Stimulated activated CD4-positive, alpha-beta T cell treated with anti-CD3 and anti-CD28 coated beads, Interleukin-12 subunit alpha, Interleukin-12 subunit beta, amount 100 ng/mL, for 4 hours (primary cell): ENCODE results near the gene GPR157.
"Not testable (repeated sequence)": the region's sequence is repeated elsewhere in the genome, so short reads cannot be mapped to it uniquely, and the experiment has no call there.

Experiments used
- DNase-seq: peaks from one replicate; pipeline ENCODE4 v3.0.0-alpha.2; 2020

GPR157 gene

DNA sequence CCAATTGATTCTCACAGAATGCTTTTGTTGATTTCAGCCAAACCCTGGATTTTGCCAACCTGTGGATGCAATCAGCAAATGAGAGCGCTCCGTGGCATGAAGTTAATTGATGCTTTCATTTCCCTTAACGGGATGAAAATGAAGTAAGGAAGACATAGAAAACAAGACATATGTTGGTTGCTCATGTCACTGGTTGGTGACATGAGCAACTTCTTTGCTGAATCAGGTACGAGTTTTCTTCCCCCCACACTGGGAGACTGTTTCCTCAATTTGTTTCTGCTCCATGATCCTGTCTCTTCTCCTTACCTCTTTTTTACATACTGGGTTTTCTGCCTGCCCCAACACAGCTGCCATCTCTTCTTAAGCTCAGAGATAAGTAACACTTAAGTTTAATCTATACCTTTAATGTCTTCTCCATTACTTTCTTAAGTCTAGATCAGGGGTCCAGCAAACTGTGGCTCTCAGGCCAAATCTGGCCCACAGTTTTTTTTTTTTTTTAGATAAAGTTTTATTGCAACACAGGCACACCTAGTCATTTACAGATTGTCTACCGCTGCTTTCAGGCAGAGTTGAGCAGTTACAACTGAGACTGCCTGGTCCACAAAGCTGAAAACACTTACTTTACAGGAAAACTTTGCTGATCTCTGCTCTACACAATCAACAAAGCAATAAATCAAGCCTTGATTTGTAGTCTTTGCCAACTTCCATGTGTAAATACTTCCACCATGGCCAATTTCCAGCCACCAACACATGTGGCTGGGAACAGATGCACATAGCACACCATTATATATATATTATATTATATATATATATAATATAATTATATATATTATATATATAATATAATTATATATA lies 13.3 kb downstream of the GPR157 start:
- no peak for DNase-seq

- DNase-seq, result no peak
Measured at GRCh38 chr1:9112961-9113880, 15.7 kb downstream of the GPR157 start.

DNA sequence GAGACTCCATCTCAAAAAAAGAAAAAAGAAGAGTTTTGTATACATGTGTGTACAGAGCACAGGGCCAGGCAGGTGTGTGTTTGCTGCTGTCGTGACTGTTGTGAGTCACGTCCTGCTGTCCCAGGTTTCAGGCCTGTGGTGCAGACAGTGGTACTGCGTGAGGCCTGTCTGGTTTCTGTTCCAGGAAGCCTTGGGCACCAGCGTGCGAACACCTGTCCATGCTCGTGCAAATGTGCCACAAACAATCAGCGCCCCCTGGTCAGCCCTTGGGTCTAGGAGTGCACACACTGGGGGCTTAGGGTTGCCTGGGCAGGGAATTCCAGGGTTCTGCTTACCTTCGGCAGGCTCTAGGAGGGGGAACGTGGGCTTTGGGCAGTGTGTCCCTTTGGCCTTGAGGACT lies 16.9 kb downstream of the GPR157 start:
- DNase-seq, result no peak

GRCh38 chr1:9111357-9111691 lies 17.6 kb downstream of the GPR157 start:
- DNase-seq, result no peak

DNA sequence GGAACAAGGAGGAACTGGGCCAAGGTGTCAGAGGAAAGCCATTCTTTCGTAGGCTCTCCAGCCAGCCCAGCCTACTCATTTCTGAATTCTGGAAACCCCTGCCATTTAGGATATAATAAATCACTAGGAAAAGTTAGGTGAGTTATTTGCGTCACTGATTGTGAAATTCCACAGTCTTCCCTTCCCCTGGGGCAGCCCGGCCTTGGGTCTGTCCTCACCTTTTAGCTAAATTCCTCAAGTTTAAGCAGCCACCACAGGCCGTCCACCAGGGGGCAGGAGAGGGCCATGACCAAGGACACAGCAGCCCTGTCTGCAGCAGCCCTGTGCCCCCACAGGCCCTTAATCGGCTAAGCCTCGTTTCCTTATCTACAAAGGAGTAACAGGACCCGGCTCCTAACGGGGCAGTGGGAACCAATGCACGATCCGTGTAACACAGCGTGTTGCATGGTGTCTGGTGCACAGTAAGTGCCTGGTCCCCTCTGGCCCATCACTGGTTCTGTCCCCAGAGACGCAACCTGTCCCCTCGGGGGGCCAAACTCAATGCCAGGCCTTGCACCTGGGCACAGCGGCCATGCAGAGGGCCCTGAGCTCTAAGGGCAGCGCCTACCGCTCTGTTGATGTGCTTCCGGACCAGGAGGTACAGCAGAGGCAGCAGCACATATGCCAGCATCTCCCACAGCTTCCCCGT lies 18.1 kb downstream of the GPR157 start:
- peak; percentile 86 for DNase-seq

- DNase-seq, result no peak
Measured at GRCh38 chr1:9108056-9108665, 20.7 kb downstream of the GPR157 start.

DNA sequence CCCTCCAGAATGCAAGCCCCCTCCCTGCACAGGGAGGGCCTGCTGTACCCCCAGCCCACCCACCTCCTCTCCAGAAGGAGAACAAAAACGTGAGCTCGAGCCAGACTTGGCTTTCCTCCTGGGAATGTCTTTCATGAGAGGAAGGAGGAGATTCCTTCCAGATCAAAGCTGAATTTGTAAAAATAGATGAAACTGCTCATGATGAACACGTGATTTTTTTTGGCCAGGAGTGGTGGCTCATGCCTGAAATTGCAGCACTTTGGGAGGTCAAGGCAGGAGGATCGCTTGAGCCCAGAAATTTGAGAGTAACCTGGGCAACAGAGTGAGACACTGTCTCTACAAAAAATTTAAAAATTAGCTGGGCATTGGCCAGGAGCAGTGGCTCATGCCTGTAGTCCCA lies 21.8 kb downstream of the GPR157 start:
- DNase-seq, result no peak

- no peak for DNase-seq
Measured at GRCh38 chr1:9106286-9106685, 22.6 kb downstream of the GPR157 start.

DNA sequence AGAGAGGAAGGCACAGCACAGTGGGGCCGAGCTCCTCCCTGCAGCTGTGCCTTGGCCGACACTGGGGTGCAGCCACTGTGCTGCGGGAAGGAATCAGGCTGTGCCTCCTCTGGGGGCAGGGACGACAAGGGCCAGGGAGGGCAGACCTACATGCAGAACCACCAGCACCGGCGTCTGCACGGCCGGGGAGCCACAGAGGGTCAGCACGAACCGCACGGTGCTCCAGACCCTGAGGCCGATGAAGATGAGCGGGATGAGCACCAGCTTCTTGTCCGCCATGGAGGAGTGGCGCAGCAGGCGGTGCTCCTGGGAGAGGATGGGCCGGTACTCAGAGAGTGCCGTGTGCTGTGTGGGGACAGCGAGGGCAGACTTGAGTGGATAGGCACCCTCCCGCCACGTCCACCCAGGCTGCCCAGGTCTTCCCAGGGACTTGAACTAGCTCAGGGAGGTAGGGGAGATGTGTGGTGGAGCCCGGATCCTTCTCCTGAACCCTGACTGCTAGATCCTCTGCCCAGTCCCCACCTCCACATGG lies 23.5 kb downstream of the GPR157 start:
- no peak for DNase-seq

- DNase-seq, result no peak
Measured at GRCh38 chr1:9101510-9102146, 27.3 kb downstream of the GPR157 start.

DNA sequence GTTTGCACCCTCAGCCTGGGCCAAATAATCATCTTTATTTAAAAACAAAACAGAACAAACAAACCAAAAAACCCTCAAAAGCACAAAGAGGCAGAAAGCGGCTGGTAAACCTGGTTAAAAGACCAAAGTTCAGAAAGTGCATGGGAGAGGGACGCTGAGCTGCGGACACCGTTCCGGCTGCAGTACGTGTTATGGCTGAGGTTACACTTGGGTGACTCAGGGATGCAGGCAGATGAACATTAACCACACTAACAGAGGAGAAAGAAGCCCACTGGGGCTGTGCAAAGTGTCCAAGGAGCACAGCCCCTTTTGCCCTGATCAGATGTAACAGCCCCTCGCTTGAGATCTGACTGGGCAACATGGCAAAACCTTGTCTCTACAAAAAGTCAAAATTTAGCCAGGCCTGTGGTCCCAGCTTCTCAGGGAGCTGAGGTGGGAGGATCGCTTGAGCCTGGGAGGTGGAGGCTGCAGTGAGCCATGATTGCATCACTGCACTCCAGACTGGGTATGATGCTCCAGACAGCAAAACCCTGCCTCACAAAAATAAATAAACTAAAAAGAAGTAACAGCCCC lies 28.3 kb downstream of the GPR157 start:
- no peak for DNase-seq

- DNase-seq, result no peak
Measured at GRCh38 chr1:9099555-9099954, 29.3 kb downstream of the GPR157 start.

DNA sequence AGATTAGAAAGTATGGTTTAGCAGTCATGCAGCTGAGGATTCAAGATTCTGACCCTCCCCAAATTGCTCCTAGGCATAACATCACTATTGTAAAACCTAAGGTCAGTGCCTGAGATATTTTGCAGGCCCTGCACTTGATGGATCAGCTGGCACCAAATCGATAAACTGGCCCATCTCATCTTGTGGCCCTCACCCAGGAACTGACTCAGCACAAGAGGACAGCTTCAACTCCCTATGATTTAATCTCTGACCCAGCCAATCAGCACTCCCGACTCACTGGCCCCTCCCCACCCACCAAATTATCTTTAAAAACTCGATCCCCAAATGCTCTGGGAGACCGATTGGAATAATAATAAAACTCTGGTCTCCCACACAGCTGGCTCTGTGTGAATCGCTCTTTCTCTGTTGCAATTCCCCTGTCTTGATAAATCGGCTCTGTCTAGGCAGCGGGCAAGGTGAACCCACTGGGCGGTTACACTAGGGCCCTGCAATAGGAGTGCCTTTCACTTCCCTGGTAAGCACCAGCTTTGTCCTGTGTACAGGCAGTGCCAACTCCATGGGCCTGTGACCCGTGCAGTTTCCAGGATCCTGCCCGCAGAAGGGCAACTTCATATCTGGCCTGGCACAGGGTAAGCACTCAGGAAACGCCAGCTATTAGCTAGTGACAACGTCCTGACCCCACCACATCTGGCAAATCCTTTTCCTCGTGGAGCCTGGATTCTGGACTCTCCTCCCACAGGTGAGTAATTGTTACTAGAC lies 30.8 kb downstream of the GPR157 start:
- no peak for DNase-seq

DNA sequence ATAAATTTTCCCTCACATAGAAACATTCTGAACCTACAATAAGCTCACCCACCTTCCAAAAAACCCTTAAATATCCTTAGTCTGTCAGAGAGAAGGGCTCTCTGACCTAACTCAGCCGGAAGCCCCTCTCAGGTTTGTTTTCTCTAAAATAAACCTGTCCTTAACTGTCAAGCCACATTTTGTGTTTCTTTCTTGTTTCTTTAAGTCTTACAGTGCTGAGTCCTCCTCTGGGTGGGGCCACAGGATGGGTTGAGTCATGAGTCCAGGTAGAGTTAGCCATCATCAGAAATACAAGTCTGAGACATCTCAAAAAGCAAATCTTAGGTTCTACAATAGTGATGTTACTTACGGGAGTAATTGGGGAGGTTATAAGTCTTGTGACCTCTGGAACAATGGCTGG lies 33.1 kb downstream of the GPR157 start:
- no peak for DNase-seq

DNA sequence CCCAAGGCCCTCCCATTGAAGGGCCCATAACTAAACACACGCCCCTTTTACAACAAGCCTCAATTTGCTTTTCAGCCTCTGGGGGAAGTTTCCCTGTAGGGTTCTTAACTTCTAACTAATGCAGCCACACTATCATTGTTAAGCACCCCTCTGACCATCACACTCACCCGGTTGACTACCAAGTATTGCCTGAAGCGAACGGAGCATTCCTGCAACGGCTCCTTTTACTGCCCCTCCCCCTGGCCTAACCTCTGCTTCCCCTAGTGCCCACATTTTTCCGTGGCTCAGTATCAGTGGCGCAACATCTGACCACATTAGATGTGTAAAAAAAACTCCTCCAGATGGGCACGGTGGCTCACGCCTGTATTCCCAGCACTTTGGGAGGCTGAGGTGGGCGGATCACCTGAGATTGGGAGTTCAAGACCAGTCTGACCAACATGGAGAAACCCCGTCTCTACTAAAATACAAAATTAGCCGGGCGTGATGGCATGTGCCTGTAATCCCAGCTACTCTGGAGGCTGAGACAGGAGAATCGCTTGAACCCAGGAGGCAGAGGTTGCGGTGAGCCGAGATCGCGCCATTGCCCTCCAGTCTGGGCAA lies 34.8 kb downstream of the GPR157 start:
- not testable (repeated sequence) for DNase-seq

DNA sequence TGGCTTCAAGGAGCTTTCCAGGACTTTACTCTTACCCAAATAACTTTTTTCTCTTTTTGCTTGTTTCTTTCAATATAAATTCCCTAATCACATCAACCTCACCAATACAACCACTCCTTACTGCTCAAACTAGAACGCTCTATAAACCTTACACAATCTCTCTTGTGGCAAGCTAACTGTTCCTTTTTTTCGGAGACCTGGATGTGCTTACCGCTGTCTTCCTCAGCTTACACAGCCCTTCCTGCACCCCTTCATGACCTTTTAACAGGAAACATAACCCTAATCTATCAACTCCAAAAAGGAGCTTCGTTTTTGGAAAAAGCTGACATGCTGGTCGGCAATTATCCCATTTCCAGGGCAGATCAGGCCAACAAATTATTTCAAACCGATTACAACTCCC lies 35.3 kb downstream of the GPR157 start:
- DNase-seq, result no peak

DNA sequence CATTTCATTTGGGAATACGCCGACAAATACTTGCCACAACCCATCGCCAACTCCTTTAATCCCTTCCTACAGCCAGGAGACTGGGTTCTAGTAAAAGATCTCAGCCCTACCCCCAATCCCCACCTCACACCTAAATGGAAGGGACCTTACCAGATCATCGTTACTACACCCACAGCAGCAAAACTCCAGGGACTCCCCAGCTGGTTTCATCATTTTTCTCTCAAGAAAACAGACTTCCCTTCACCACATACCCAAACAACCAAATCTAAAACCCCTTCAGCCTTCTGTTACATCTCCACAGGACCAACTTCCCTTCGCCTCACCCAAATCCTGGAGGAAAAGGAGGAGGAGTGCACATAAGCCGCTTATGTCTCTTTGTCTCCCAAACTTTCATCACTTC lies 35.8 kb downstream of the GPR157 start:
- DNase-seq, result no peak

GRCh38 chr1:9088807-9089206 lies 40.1 kb downstream of the GPR157 start:
- no peak for DNase-seq

GRCh38 chr1:9087411-9088125 lies 41.3 kb downstream of the GPR157 start:
- DNase-seq, result no peak

- DNase-seq, result no peak
Measured at GRCh38 chr1:9086796-9087195, 42.1 kb downstream of the GPR157 start.
